ENCODE results near the gene PDE6B. TPM values are rescaled to one million over a fixed set of nuclear protein-coding genes. Genes with fewer than 3 reads are reported as not detected.

The PDE6B gene
- total and polyA plus RNA-seq, 7 donors: 0.03 to 0.48 (median 0.31) TPM; not detected in 1

- Histone ChIP-seq H3K4me3 (no peak overlapping the region), H3K27me3 (ENCODE audit: insufficient read depth in 3 of 3, low read length in 2 of 3) (peaks cover 0 to 19% (median 6%) of the 10 kb centered on the region in 3 donors), H3K27ac (no peak overlapping the region), H3K36me3 (ENCODE audit: insufficient read depth in 1 of 2, low read depth in 1 of 2) (no peaks in the 10 kb centered on the region), H3K4me1 (no peaks in the 10 kb centered on the region), H3K9me3 (no peaks in the 10 kb centered on the region)
- ATAC-seq: no peak
- DNase-seq: no peak
- TF ChIP-seq CTCF (IDR thresholded peaks at IDR 0.05): no peak
- intact Hi-C loops (cut with DNase I): no loop called here
- 70 to 71% (median 71%) methylated on average over 22 of the region's 22 CpGs for WGBS, 3 donors
Measured at GRCh38 chr4:621296-622070, 3.9 kb upstream of the PDE6B start.

- DNase-seq (no peak), ATAC-seq (no peak)
- intact Hi-C loops (cut with DNase I): no loop called here
- no peak for TF ChIP-seq CTCF (IDR thresholded peaks at IDR 0.05)
- H3K4me3 ChIP-seq: no peak overlapping the region
- 85 to 89% (median 86%) methylated on average over 22 of the region's 22 CpGs for WGBS, 3 donors
- H3K36me3 ChIP-seq (ENCODE audit: insufficient read depth in 1 of 2, low read depth in 1 of 2): no peaks in the 10 kb centered on the region
- peaks cover 0 to 16% (median 6%) of the 10 kb centered on the region in 3 donors for H3K27me3 ChIP-seq (ENCODE audit: insufficient read depth in 3 of 3, low read length in 2 of 3)
- no peaks in the 10 kb centered on the region for H3K9me3 ChIP-seq
- no peaks in the 10 kb centered on the region for H3K4me1 ChIP-seq
- H3K27ac ChIP-seq: no peak overlapping the region
Measured at GRCh38 chr4:622071-622995, 3.0 kb upstream of the PDE6B start.

- 67 to 76% (median 71%) methylated on average over 24 of the region's 24 CpGs for WGBS, 3 donors
- TF ChIP-seq CTCF (IDR thresholded peaks at IDR 0.05): no peak
- no peaks in the 10 kb centered on the region for H3K36me3 ChIP-seq (ENCODE audit: insufficient read depth in 1 of 2, low read depth in 1 of 2)
- intact Hi-C loops (cut with DNase I): no loop called here
- no peak overlapping the region for H3K27ac ChIP-seq
- no peak for ATAC-seq
- H3K4me3 ChIP-seq: no peak overlapping the region
- H3K4me1 ChIP-seq: no peaks in the 10 kb centered on the region
- peaks cover 0 to 13% (median 8%) of the 10 kb centered on the region in 3 donors for H3K27me3 ChIP-seq (ENCODE audit: insufficient read depth in 3 of 3, low read length in 2 of 3)
- no peak for DNase-seq
- H3K9me3 ChIP-seq: no peaks in the 10 kb centered on the region
Measured at GRCh38 chr4:622996-623913, 2.1 kb upstream of the PDE6B start.

GRCh38 chr4:623914-624566, 1.3 kb upstream of the PDE6B start:
- DNase-seq: no peak
- H3K27me3 ChIP-seq (ENCODE audit: insufficient read depth in 3 of 3, low read length in 2 of 3): peaks cover 0 to 19% (median 10%) of the 10 kb centered on the region in 3 donors

More at GRCh38 chr4:623914-624566, 1.3 kb upstream of the PDE6B start:
- Histone ChIP-seq H3K27ac (no peak overlapping the region), H3K36me3 (ENCODE audit: insufficient read depth in 1 of 2, low read depth in 1 of 2) (no peaks in the 10 kb centered on the region), H3K4me3 (no peak overlapping the region), H3K4me1 (no peaks in the 10 kb centered on the region), H3K9me3 (no peaks in the 10 kb centered on the region)
- ATAC-seq: no peak
- intact Hi-C loops (cut with DNase I): no loop called here
- TF ChIP-seq CTCF (IDR thresholded peaks at IDR 0.05): no peak
- 40 to 46% (median 42%) methylated on average over 28 to 29 of the region's 29 CpGs for WGBS, 3 donors

Measured in psoas muscle (tissue), 8 donors.